ENCODE data around the gene PPP1R9A. TPM values are rescaled to one million over a fixed set of nuclear protein-coding genes. Genes with fewer than 3 reads are reported as not detected.

PPP1R9A gene
- total RNA-seq, 2 donors from 2014 or later = 15.1 to 29.4 TPM

GRCh38 chr7:94908323-94909178 lies 1.2 kb downstream of the PPP1R9A start:
- H3K4me1 ChIP-seq (replicated peaks) = no peaks in the 10 kb centered on the region
- peak; percentile 14 for DNase-seq (ENCODE audit: low spot score)
- WGBS = 3% methylated on average over 27 of the region's 27 CpGs
- TF ChIP-seq CTCF (IDR thresholded peaks at IDR 0.05) = no peak
- TF ChIP-seq POLR2A (IDR thresholded peaks at IDR 0.05) = no peak
- TF ChIP-seq POLR2AphosphoS5 (IDR thresholded peaks at IDR 0.05) = no peak
- no peaks in the 10 kb centered on the region for H3K9me3 ChIP-seq
- H3K27me3 ChIP-seq (replicated peaks; ENCODE audit: insufficient read depth) = no peaks in the 10 kb centered on the region
- H3K4me3 ChIP-seq = peak overlapping the region; percentile 36 to 52
- H3K27ac ChIP-seq = peak overlapping the region; percentile 44 to 68
- H3K36me3 ChIP-seq = no peaks in the 10 kb centered on the region
- intact Hi-C loops (cut with DNase I) = no loop called here

GRCh38 chr7:94909179-94909466 lies 1.7 kb downstream of the PPP1R9A start:
- H3K4me3 ChIP-seq = no peak overlapping the region
- no peaks in the 10 kb centered on the region for H3K36me3 ChIP-seq
- H3K27ac ChIP-seq = peak overlapping the region in 1 of 2 donors; percentile 68
- WGBS = 69% methylated on average over 2 of the region's 2 CpGs
- no peak for DNase-seq (ENCODE audit: low spot score)
- intact Hi-C loops (cut with DNase I) = no loop called here
- TF ChIP-seq CTCF (IDR thresholded peaks at IDR 0.05) = no peak
- no peak for TF ChIP-seq POLR2AphosphoS5 (IDR thresholded peaks at IDR 0.05)
- no peak for TF ChIP-seq POLR2A (IDR thresholded peaks at IDR 0.05)
- no peaks in the 10 kb centered on the region for H3K4me1 ChIP-seq (replicated peaks)
- no peaks in the 10 kb centered on the region for H3K9me3 ChIP-seq
- H3K27me3 ChIP-seq (replicated peaks; ENCODE audit: insufficient read depth) = no peaks in the 10 kb centered on the region

- DNase-seq (ENCODE audit: low spot score) = no peak
- Histone ChIP-seq H3K9me3 (no peaks in the 10 kb centered on the region), H3K36me3 (no peaks in the 10 kb centered on the region), H3K27me3 (replicated peaks; ENCODE audit: insufficient read depth) (no peaks in the 10 kb centered on the region), H3K4me3 (no peak overlapping the region), H3K4me1 (replicated peaks) (no peaks in the 10 kb centered on the region), H3K27ac (no peak overlapping the region)
- intact Hi-C loops (cut with DNase I) = no loop called here
- no peak for TF ChIP-seq POLR2A (IDR thresholded peaks at IDR 0.05)
- no peak for TF ChIP-seq POLR2AphosphoS5 (IDR thresholded peaks at IDR 0.05)
- no peak for TF ChIP-seq CTCF (IDR thresholded peaks at IDR 0.05)
These were observed 4.7 kb downstream of the PPP1R9A start for GRCh38 chr7:94912085-94912484.

- Histone ChIP-seq H3K4me3 (no peak overlapping the region), H3K27ac (no peak overlapping the region), H3K9me3 (no peaks in the 10 kb centered on the region), H3K36me3 (no peaks in the 10 kb centered on the region), H3K27me3 (replicated peaks; ENCODE audit: insufficient read depth) (no peaks in the 10 kb centered on the region), H3K4me1 (replicated peaks) (no peaks in the 10 kb centered on the region)
- intact Hi-C loops (cut with DNase I) = no loop called here
- DNase-seq (ENCODE audit: low spot score) = no peak
- TF ChIP-seq POLR2A (IDR thresholded peaks at IDR 0.05) (no peak), CTCF (IDR thresholded peaks at IDR 0.05) (no peak), POLR2AphosphoS5 (IDR thresholded peaks at IDR 0.05) (no peak)
These were observed 6.0 kb downstream of the PPP1R9A start for GRCh38 chr7:94913391-94913790.

- H3K27ac ChIP-seq = no peak overlapping the region
- no peaks in the 10 kb centered on the region for H3K36me3 ChIP-seq
- no peak overlapping the region for H3K4me3 ChIP-seq
- WGBS = 94% methylated on average over 4 of the region's 4 CpGs
- H3K27me3 ChIP-seq (replicated peaks; ENCODE audit: insufficient read depth) = no peaks in the 10 kb centered on the region
- no peak for TF ChIP-seq CTCF (IDR thresholded peaks at IDR 0.05)
- H3K9me3 ChIP-seq = no peaks in the 10 kb centered on the region
- no peak for DNase-seq (ENCODE audit: low spot score)
- H3K4me1 ChIP-seq (replicated peaks) = no peaks in the 10 kb centered on the region
- intact Hi-C loops (cut with DNase I) = no loop called here
These were observed 14.5 kb downstream of the PPP1R9A start for GRCh38 chr7:94921911-94922310.

Measured in prostate gland (tissue), 2 donors.